Measurements from ENCODE around the gene TMPRSS4.

TMPRSS4 gene

DNA sequence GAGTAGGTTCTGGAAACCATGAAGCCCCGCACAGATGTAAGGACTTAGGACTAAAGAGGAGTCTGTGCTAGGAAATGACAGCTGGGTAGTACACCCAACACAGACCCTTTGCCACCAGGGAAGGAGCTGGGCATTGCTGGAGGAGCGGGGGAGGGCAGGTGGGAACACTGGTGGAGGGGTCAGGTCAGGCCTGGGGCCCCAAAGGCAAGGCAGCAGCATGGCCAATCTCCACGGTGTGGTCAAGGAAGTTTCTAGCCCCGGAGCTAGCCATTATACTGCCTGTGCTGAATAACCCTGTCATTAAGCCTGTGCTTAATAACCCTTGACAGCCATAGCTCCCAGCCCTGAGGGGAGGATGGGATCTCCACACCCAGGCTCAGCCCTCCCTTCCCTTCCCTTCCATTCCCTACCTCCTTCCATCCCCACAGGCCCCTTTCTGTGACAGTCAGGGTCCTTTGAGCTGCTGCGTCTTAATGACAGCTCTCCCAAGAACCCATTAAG, 2.1 kb downstream of the TMPRSS4 start:
- Histone ChIP-seq H3K4me3 (ENCODE audit: low read length) (no peak overlapping the region), H4K20me1 (ENCODE audit: insufficient read depth, low read length) (no peaks in the 10 kb centered on the region), H3K27me3 (replicated peaks; ENCODE audit: insufficient read depth, low read length) (no peaks in the 10 kb centered on the region), H3K79me2 (ENCODE audit: low read length) (no peaks in the 10 kb centered on the region), H3K4me1 (ENCODE audit: low read length) (peaks cover 5% of the 10 kb centered on the region), H3K9ac (ENCODE audit: low read length) (no peak overlapping the region), H2AFZ (ENCODE audit: low read length) (no peak overlapping the region), H3K9me2 (replicated peaks; ENCODE audit: insufficient read depth, low read length) (no peaks in the 10 kb centered on the region), H3K4me2 (ENCODE audit: low read depth, low read length) (no peak overlapping the region), H3K36me3 (replicated peaks; ENCODE audit: insufficient read depth, low read length) (no peaks in the 10 kb centered on the region), H3K27ac (ENCODE audit: low read length) (no peak overlapping the region), H3K9me3 (replicated peaks; ENCODE audit: insufficient read depth, low read length) (no peaks in the 10 kb centered on the region), H3F3A (ENCODE audit: insufficient read depth, low read length) (peaks cover 1% of the 10 kb centered on the region; the same call in 1 of the 2 replicates)
- DNase-seq = no peak
- TF ChIP-seq EZH2phosphoT487 (IDR thresholded peaks at IDR 0.05; ENCODE audit: low read length) (no peak), EZH2 (optimal IDR thresholded peaks at IDR 0.05; ENCODE audit: low read depth, low read length) (no peak)
- TF ChIP-seq, protein P1, sequence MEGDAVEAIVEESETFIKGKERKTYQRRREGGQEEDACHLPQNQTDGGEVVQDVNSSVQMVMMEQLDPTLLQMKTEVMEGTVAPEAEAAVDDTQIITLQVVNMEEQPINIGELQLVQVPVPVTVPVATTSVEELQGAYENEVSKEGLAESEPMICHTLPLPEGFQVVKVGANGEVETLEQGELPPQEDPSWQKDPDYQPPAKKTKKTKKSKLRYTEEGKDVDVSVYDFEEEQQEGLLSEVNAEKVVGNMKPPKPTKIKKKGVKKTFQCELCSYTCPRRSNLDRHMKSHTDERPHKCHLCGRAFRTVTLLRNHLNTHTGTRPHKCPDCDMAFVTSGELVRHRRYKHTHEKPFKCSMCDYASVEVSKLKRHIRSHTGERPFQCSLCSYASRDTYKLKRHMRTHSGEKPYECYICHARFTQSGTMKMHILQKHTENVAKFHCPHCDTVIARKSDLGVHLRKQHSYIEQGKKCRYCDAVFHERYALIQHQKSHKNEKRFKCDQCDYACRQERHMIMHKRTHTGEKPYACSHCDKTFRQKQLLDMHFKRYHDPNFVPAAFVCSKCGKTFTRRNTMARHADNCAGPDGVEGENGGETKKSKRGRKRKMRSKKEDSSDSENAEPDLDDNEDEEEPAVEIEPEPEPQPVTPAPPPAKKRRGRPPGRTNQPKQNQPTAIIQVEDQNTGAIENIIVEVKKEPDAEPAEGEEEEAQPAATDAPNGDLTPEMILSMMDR (IDR thresholded peaks at IDR 0.05; ENCODE audit: low read length) = no peak

DNA sequence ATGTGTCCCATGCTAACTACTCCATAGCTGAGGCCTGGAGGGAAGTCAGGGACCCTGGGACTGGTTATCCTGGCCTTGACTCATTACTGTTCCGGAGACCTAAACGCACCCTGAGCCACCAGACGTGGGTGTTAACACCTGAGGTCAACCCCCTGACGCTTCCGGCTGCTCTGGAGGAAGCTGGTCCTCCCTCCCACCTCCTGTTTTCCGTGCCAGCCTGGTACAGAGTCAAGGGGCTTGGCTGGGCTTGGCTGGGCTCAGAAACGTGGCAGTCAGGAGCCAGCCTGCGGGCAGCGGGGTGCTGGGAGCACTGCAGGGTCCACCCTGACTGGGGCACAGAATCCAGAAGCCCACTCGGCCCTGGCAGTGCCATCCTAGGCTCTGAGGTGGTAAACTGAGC, 2.6 kb downstream of the TMPRSS4 start:
- Histone ChIP-seq H3K27ac (ENCODE audit: low read length) (no peak overlapping the region), H3F3A (ENCODE audit: insufficient read depth, low read length) (peaks cover 6% of the 10 kb centered on the region; the same call in 1 of the 2 replicates), H2AFZ (ENCODE audit: low read length) (no peak overlapping the region), H3K9me2 (replicated peaks; ENCODE audit: insufficient read depth, low read length) (no peaks in the 10 kb centered on the region), H3K9ac (ENCODE audit: low read length) (no peak overlapping the region), H3K9me3 (replicated peaks; ENCODE audit: insufficient read depth, low read length) (no peaks in the 10 kb centered on the region), H3K36me3 (replicated peaks; ENCODE audit: insufficient read depth, low read length) (no peaks in the 10 kb centered on the region), H4K20me1 (ENCODE audit: insufficient read depth, low read length) (no peaks in the 10 kb centered on the region), H3K4me2 (ENCODE audit: low read depth, low read length) (no peak overlapping the region), H3K4me3 (ENCODE audit: low read length) (no peak overlapping the region), H3K4me1 (ENCODE audit: low read length) (peaks cover 11% of the 10 kb centered on the region), H3K79me2 (ENCODE audit: low read length) (no peaks in the 10 kb centered on the region), H3K27me3 (replicated peaks; ENCODE audit: insufficient read depth, low read length) (no peaks in the 10 kb centered on the region)
- DNase-seq = no peak
- TF ChIP-seq, protein P1 (IDR thresholded peaks at IDR 0.05; ENCODE audit: low read length) = no peak
- no peak for TF ChIP-seq EZH2 (optimal IDR thresholded peaks at IDR 0.05; ENCODE audit: low read depth, low read length)
- TF ChIP-seq EZH2phosphoT487 (IDR thresholded peaks at IDR 0.05; ENCODE audit: low read length) = no peak

DNA sequence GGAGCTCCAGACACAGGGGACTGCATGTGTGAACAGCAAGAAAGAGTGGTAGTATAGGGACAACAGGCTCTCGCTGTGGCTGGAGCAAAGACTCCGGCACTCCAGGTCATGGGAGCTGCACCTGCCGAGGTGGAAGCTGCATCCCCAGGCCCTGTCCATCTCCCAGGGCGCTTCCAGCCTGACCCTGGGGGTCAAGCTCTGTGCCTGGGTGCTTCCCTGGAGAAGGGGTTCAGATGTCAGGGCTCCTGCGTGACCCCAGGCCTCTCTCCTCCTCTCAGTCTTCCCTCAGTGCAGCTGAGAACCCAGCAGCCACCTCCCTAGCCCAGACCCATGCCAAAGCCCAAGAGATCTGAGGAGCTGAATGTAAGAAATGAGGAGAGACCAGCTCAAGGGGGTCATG, 3.4 kb downstream of the TMPRSS4 start:
- H3K36me3 ChIP-seq (replicated peaks; ENCODE audit: insufficient read depth, low read length) = no peaks in the 10 kb centered on the region
- H3K27me3 ChIP-seq (replicated peaks; ENCODE audit: insufficient read depth, low read length) = no peaks in the 10 kb centered on the region
- TF ChIP-seq EZH2phosphoT487 (IDR thresholded peaks at IDR 0.05; ENCODE audit: low read length) = no peak
- TF ChIP-seq EZH2 (optimal IDR thresholded peaks at IDR 0.05; ENCODE audit: low read depth, low read length) = no peak
- TF ChIP-seq, protein P1 (IDR thresholded peaks at IDR 0.05; ENCODE audit: low read length) = no peak
- H3K9ac ChIP-seq (ENCODE audit: low read length) = no peak overlapping the region
- H3K4me3 ChIP-seq (ENCODE audit: low read length) = no peak overlapping the region
- H3K4me2 ChIP-seq (ENCODE audit: low read depth, low read length) = no peak overlapping the region
- no peaks in the 10 kb centered on the region for H3K79me2 ChIP-seq (ENCODE audit: low read length)
- H2AFZ ChIP-seq (ENCODE audit: low read length) = no peak overlapping the region
- no peak for DNase-seq
- no peaks in the 10 kb centered on the region for H4K20me1 ChIP-seq (ENCODE audit: insufficient read depth, low read length)
- H3K27ac ChIP-seq (ENCODE audit: low read length) = no peak overlapping the region
- H3K9me2 ChIP-seq (replicated peaks; ENCODE audit: insufficient read depth, low read length) = no peaks in the 10 kb centered on the region
- no peaks in the 10 kb centered on the region for H3K9me3 ChIP-seq (replicated peaks; ENCODE audit: insufficient read depth, low read length)
- H3F3A ChIP-seq (ENCODE audit: insufficient read depth, low read length) = peaks cover 7% of the 10 kb centered on the region; the same call in 1 of the 2 replicates
- H3K4me1 ChIP-seq (ENCODE audit: low read length) = peaks cover 15% of the 10 kb centered on the region
